ENCODE measurements around the gene TENM3.

The TENM3 gene

DNA sequence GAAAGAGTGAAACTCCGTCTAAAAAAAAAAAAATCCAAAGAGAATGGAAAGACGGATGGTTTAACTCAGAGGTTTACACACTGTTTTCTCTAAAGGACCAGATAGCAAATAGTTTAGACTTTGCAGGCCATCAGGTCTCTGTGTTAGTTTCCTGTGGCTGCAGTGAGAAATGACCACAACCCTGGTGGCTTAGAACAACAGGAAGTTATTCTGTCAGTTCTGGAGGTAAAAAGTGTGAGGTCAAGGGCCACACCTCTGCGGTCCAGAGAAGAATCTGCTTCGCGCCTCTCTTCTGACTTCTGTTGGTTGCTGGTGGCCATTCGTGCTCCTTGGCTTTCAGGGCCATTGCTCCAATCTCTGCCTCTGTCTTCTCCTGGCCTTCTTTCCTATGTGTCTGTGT lies 76.9 kb downstream of the TENM3 start:
- no peak for DNase-seq
- Histone ChIP-seq H3K4me3 (ENCODE audit: insufficient read depth, low read depth, low read length, poor library complexity, severe bottlenecking) (no peak overlapping the region), H3K4me1 (ENCODE audit: control insufficient read depth, insufficient read depth, low read length, poor library complexity, severe bottlenecking) (no peaks in the 10 kb centered on the region), H3K27ac (ENCODE audit: insufficient read depth, low read length, poor library complexity, severe bottlenecking) (no peak overlapping the region), H3K27me3 (replicated peaks; ENCODE audit: control insufficient read depth, insufficient read depth, low read length, poor library complexity, severe bottlenecking) (no peaks in the 10 kb centered on the region), H3K36me3 (ENCODE audit: control insufficient read depth, insufficient read depth, low read length) (no peaks in the 10 kb centered on the region), H3K9me3 (ENCODE audit: control insufficient read depth, low read length) (no peaks in the 10 kb centered on the region)

DNA sequence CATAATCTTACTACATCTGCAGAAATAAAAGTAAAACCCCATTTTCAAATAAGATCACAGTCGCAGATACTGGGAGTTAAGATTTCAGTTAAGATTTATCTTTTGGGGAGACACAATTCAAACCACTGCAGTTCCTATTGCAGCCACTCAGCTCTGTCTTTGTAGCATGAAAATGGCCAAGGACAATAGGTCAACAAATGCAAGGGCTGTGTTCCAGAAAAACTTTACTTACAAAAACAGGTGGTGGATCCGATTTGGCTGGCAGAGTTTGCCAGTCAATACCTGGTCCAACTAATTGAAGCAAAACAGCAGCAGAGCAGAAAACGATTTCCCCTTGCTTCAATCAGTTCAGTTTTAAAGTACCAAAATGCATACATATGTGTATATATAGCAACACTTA lies 77.4 kb downstream of the TENM3 start:
- Histone ChIP-seq H3K27me3 (replicated peaks; ENCODE audit: control insufficient read depth, insufficient read depth, low read length, poor library complexity, severe bottlenecking) (no peaks in the 10 kb centered on the region), H3K27ac (ENCODE audit: insufficient read depth, low read length, poor library complexity, severe bottlenecking) (no peak overlapping the region), H3K4me3 (ENCODE audit: insufficient read depth, low read depth, low read length, poor library complexity, severe bottlenecking) (no peak overlapping the region), H3K4me1 (ENCODE audit: control insufficient read depth, insufficient read depth, low read length, poor library complexity, severe bottlenecking) (no peaks in the 10 kb centered on the region), H3K9me3 (ENCODE audit: control insufficient read depth, low read length) (no peaks in the 10 kb centered on the region), H3K36me3 (ENCODE audit: control insufficient read depth, insufficient read depth, low read length) (no peaks in the 10 kb centered on the region)
- no peak for DNase-seq

DNA sequence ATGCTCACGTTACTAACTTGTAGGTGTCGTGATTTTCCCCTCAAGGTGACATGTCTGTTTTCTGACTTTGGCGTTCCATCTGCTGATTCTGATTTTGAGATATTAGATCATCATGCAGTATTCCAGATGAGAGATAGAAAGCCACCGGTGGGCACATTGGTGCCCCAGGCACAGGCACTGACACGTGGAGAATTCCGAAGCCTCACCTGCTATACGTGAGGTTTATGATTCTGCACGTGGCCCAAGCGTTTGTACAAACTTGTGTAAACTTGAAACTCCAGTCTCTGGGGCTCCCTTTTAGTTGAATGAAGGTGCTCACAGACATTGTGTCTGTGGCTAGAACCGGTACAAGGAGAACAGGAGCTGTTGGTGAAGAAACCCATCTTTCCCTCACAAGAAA lies 81.1 kb downstream of the TENM3 start:
- no peaks in the 10 kb centered on the region for H3K27me3 ChIP-seq (replicated peaks; ENCODE audit: control insufficient read depth, insufficient read depth, low read length, poor library complexity, severe bottlenecking)
- H3K9me3 ChIP-seq (ENCODE audit: control insufficient read depth, low read length), result no peaks in the 10 kb centered on the region
- no peak overlapping the region for H3K4me3 ChIP-seq (ENCODE audit: insufficient read depth, low read depth, low read length, poor library complexity, severe bottlenecking)
- no peak for DNase-seq
- H3K4me1 ChIP-seq (ENCODE audit: control insufficient read depth, insufficient read depth, low read length, poor library complexity, severe bottlenecking), result no peaks in the 10 kb centered on the region
- no peaks in the 10 kb centered on the region for H3K36me3 ChIP-seq (ENCODE audit: control insufficient read depth, insufficient read depth, low read length)
- no peak overlapping the region for H3K27ac ChIP-seq (ENCODE audit: insufficient read depth, low read length, poor library complexity, severe bottlenecking)

GRCh38 chr4:182325397-182325796 lies 82.2 kb downstream of the TENM3 start:
- H3K36me3 ChIP-seq (ENCODE audit: control insufficient read depth, insufficient read depth, low read length), result no peaks in the 10 kb centered on the region
- H3K27me3 ChIP-seq (replicated peaks; ENCODE audit: control insufficient read depth, insufficient read depth, low read length, poor library complexity, severe bottlenecking), result no peaks in the 10 kb centered on the region
- H3K27ac ChIP-seq (ENCODE audit: insufficient read depth, low read length, poor library complexity, severe bottlenecking), result no peak overlapping the region
- H3K4me1 ChIP-seq (ENCODE audit: control insufficient read depth, insufficient read depth, low read length, poor library complexity, severe bottlenecking), result no peaks in the 10 kb centered on the region
- DNase-seq, result no peak
- H3K4me3 ChIP-seq (ENCODE audit: insufficient read depth, low read depth, low read length, poor library complexity, severe bottlenecking), result no peak overlapping the region
- H3K9me3 ChIP-seq (ENCODE audit: control insufficient read depth, low read length), result no peaks in the 10 kb centered on the region

DNA sequence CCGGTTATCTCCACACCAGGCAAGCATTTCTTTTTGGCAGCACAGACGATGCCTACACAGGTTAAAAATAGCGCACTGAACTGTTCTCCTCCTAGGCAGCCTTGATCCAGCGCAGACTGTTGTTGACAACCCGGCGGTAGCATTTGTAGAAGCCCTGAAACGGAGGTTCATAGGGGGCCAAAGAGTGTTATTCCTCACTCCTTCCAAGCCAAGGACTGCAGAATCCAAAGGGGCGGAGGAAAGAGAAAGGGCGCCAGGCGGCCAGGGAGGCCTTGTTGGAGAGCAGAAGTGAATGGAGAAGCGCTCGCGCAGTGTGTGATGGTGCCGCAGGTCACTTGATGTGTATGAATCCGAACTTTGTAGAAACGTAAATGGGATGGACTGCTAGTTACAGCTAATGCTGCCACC lies 82.7 kb downstream of the TENM3 start:
- Histone ChIP-seq H3K36me3 (ENCODE audit: control insufficient read depth, insufficient read depth, low read length) (no peaks in the 10 kb centered on the region), H3K4me3 (ENCODE audit: insufficient read depth, low read depth, low read length, poor library complexity, severe bottlenecking) (no peak overlapping the region)
- no peak for DNase-seq

GRCh38 chr4:182328505-182328904 lies 85.3 kb downstream of the TENM3 start:
- Histone ChIP-seq H3K27me3 (replicated peaks; ENCODE audit: control insufficient read depth, insufficient read depth, low read length, poor library complexity, severe bottlenecking) (no peaks in the 10 kb centered on the region), H3K27ac (ENCODE audit: insufficient read depth, low read length, poor library complexity, severe bottlenecking) (no peak overlapping the region), H3K4me1 (ENCODE audit: control insufficient read depth, insufficient read depth, low read length, poor library complexity, severe bottlenecking) (no peaks in the 10 kb centered on the region), H3K4me3 (ENCODE audit: insufficient read depth, low read depth, low read length, poor library complexity, severe bottlenecking) (no peak overlapping the region), H3K9me3 (ENCODE audit: control insufficient read depth, low read length) (no peaks in the 10 kb centered on the region), H3K36me3 (ENCODE audit: control insufficient read depth, insufficient read depth, low read length) (no peaks in the 10 kb centered on the region)
- no peak for DNase-seq

More for the DNA sequence above, 82.7 kb downstream of the TENM3 start:
- H3K9me3 ChIP-seq (ENCODE audit: control insufficient read depth, low read length), result no peaks in the 10 kb centered on the region
- no peak overlapping the region for H3K27ac ChIP-seq (ENCODE audit: insufficient read depth, low read length, poor library complexity, severe bottlenecking)
- no peaks in the 10 kb centered on the region for H3K4me1 ChIP-seq (ENCODE audit: control insufficient read depth, insufficient read depth, low read length, poor library complexity, severe bottlenecking)
- no peaks in the 10 kb centered on the region for H3K27me3 ChIP-seq (replicated peaks; ENCODE audit: control insufficient read depth, insufficient read depth, low read length, poor library complexity, severe bottlenecking)

GRCh38 chr4:182337366-182337765 lies 94.2 kb downstream of the TENM3 start:
- H3K27ac ChIP-seq (ENCODE audit: insufficient read depth, low read length, poor library complexity, severe bottlenecking), result no peak overlapping the region
- no peaks in the 10 kb centered on the region for H3K9me3 ChIP-seq (ENCODE audit: control insufficient read depth, low read length)
- DNase-seq, result no peak
- H3K4me1 ChIP-seq (ENCODE audit: control insufficient read depth, insufficient read depth, low read length, poor library complexity, severe bottlenecking), result no peaks in the 10 kb centered on the region
- no peak overlapping the region for H3K4me3 ChIP-seq (ENCODE audit: insufficient read depth, low read depth, low read length, poor library complexity, severe bottlenecking)
- H3K36me3 ChIP-seq (ENCODE audit: control insufficient read depth, insufficient read depth, low read length), result no peaks in the 10 kb centered on the region
- H3K27me3 ChIP-seq (replicated peaks; ENCODE audit: control insufficient read depth, insufficient read depth, low read length, poor library complexity, severe bottlenecking), result no peaks in the 10 kb centered on the region

DNA sequence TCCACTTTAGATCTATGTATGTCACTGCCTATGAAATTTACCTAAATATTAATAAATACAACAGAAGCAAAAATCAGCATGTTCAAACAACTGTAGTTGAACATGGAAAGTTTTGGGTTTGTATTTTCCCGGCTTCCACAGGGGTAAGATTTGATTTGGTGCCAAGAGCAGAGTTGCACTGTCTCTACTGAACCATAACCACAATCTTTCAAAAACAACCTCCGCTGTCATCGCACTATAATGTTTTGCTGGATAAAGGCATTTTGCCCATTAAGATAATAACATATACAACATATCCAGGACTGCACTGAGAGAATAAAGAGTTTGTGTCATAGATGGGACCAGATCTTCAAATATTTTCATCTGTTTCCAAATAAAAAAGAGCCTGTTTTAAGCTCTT lies 94.9 kb downstream of the TENM3 start:
- H3K36me3 ChIP-seq (ENCODE audit: control insufficient read depth, insufficient read depth, low read length), result no peaks in the 10 kb centered on the region
- H3K9me3 ChIP-seq (ENCODE audit: control insufficient read depth, low read length), result no peaks in the 10 kb centered on the region
- H3K4me3 ChIP-seq (ENCODE audit: insufficient read depth, low read depth, low read length, poor library complexity, severe bottlenecking), result no peak overlapping the region
- H3K4me1 ChIP-seq (ENCODE audit: control insufficient read depth, insufficient read depth, low read length, poor library complexity, severe bottlenecking), result no peaks in the 10 kb centered on the region
- DNase-seq, result no peak
- no peak overlapping the region for H3K27ac ChIP-seq (ENCODE audit: insufficient read depth, low read length, poor library complexity, severe bottlenecking)
- no peaks in the 10 kb centered on the region for H3K27me3 ChIP-seq (replicated peaks; ENCODE audit: control insufficient read depth, insufficient read depth, low read length, poor library complexity, severe bottlenecking)

DNA sequence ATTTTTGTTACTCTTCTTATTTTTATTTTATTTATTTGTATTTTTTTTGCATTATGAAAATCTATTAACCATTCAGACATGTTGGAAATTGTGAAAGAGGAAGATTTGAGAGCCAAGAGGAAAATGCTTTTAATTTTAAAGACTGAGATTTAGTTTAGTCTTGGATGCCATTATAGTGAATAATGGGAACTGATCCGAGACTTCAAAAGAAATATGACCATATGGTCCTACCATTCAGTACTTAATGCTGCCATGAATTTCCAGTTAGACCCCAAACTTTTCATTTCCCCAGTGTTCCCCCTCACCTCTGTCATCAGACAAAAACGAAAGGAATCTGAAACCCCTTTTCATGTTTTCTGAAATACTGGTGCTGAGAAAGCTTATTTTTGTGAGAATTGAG lies 95.5 kb downstream of the TENM3 start:
- Histone ChIP-seq H3K4me1 (ENCODE audit: control insufficient read depth, insufficient read depth, low read length, poor library complexity, severe bottlenecking) (no peaks in the 10 kb centered on the region), H3K9me3 (ENCODE audit: control insufficient read depth, low read length) (no peaks in the 10 kb centered on the region), H3K27me3 (replicated peaks; ENCODE audit: control insufficient read depth, insufficient read depth, low read length, poor library complexity, severe bottlenecking) (no peaks in the 10 kb centered on the region), H3K27ac (ENCODE audit: insufficient read depth, low read length, poor library complexity, severe bottlenecking) (no peak overlapping the region), H3K4me3 (ENCODE audit: insufficient read depth, low read depth, low read length, poor library complexity, severe bottlenecking) (no peak overlapping the region), H3K36me3 (ENCODE audit: control insufficient read depth, insufficient read depth, low read length) (no peaks in the 10 kb centered on the region)
- DNase-seq, result no peak

DNA sequence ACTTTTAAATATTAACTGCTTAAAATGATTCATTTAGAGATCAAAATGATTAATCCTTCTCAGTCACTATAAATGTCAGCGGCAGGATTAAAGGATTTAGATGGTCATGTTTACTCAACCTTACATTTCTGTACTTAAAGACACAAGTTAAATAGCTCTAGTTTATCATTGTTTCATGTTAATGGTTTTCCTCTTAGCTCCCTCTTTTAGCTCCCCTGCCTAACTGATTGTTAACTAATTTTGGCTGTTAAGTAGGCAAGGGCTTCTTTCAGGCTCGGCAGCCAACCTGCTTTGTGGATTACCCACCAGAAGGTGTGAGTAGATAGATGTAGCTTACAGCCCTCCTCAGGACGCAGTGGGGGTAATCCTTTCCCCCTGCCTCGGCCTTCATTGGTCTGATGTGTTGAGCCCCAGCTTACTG lies 96.0 kb downstream of the TENM3 start:
- DNase-seq, result no peak
- H3K9me3 ChIP-seq (ENCODE audit: control insufficient read depth, low read length), result no peaks in the 10 kb centered on the region

DNA sequence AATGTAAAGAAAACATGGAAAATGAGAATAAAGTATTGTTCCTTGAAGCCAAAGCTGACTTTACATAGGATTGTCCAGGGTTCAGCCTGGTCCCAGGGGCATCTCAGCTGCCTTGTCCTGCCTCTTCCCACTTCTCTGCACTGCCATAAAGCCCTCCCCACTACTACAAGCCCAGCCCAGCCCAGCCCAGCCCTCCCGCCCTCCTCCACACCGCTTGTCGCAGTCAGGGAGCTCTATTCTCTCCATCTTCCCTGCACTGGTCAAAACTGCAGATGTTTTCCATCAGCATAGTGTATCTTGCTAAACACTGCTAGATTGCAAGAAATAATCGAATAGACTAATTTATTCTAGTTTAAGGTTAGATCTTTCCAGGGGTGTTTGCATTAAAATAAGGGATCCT lies 100.3 kb downstream of the TENM3 start:
- Histone ChIP-seq H3K27ac (ENCODE audit: insufficient read depth, low read length, poor library complexity, severe bottlenecking) (no peak overlapping the region), H3K36me3 (ENCODE audit: control insufficient read depth, insufficient read depth, low read length) (no peaks in the 10 kb centered on the region), H3K9me3 (ENCODE audit: control insufficient read depth, low read length) (no peaks in the 10 kb centered on the region), H3K27me3 (replicated peaks; ENCODE audit: control insufficient read depth, insufficient read depth, low read length, poor library complexity, severe bottlenecking) (no peaks in the 10 kb centered on the region), H3K4me1 (ENCODE audit: control insufficient read depth, insufficient read depth, low read length, poor library complexity, severe bottlenecking) (no peaks in the 10 kb centered on the region), H3K4me3 (ENCODE audit: insufficient read depth, low read depth, low read length, poor library complexity, severe bottlenecking) (no peak overlapping the region)
- no peak for DNase-seq

More for the DNA sequence above, 96.0 kb downstream of the TENM3 start:
- Histone ChIP-seq H3K4me1 (ENCODE audit: control insufficient read depth, insufficient read depth, low read length, poor library complexity, severe bottlenecking) (no peaks in the 10 kb centered on the region), H3K36me3 (ENCODE audit: control insufficient read depth, insufficient read depth, low read length) (no peaks in the 10 kb centered on the region), H3K27ac (ENCODE audit: insufficient read depth, low read length, poor library complexity, severe bottlenecking) (no peak overlapping the region), H3K27me3 (replicated peaks; ENCODE audit: control insufficient read depth, insufficient read depth, low read length, poor library complexity, severe bottlenecking) (no peaks in the 10 kb centered on the region), H3K4me3 (ENCODE audit: insufficient read depth, low read depth, low read length, poor library complexity, severe bottlenecking) (no peak overlapping the region)

Data from effector memory CD4-positive, alpha-beta T cell (primary cell).